ENCODE data around the gene LYSMD4.

LYSMD4 gene

DNA sequence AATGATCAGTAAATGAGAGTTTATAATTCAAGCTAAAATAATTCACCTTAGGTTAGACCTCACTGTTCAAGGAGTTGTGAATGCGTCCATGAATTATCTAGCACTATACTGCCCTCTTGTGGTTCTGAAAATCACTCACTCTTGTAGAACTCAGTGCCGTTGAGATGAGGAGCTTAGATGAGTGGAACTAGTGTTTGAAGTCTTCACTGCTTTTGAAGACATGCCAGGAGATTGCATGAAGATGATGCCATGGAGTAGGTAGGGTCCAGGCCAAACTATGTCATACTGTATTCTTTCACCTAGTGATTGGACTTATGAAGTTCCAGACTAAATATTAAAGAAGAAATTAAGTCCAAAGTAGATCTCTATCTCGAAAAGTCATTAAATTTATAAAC is 28.8 kb downstream of the LYSMD4 start:
- Mint-ChIP-seq H3K9me3 (no peaks in the 10 kb centered on the region), H3K27me3 (no peaks in the 10 kb centered on the region), H3K27ac (peak overlapping the region; percentile 0), H3K4me1 (peaks cover 49% of the 10 kb centered on the region), H3K36me3 (ENCODE audit: low read depth) (peaks cover 9% of the 10 kb centered on the region), H3K4me3 (no peak overlapping the region)
- DNase-seq (no peak), ATAC-seq (peak; percentile 77)

DNA sequence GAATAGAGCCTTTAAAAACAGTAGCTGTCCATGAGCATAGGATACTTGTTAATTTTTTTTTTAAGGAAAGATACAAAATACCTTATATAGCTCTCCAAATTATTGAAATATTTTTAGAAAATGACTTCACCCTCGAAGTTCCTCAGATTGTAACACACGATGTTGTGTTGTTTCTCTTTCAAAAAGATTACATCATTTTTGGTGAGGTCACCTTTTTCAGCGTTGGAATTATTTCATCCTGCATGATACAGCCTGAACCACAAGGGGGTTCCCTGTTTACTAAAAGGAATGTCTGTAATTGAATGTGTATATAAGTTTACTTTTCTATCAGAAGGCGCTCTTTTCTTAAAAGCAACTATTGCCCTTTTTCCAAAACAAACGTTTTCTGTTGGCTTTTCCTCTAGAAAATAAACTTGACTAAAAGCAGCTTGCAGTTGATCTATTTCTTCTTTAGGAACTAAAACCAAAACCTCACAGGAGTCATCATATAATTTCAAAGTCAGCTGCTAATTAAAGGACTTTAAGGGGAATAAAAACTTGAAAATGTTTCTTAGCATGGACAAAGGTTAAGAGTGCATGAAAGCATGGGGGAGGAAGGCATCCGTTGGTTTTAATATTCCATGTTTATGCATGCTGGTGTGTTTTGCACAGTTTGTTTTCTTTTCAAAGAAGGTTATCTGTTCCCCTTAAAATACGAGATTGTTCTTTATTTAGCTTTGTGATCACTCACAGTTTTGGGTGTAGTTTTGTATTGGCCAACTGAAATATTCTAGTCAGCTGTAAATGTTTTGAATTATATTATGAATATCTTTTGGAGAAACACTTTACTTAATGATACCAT is 29.4 kb downstream of the LYSMD4 start:
- no peak for DNase-seq
- H3K36me3 Mint-ChIP-seq (ENCODE audit: low read depth) = peaks cover 6% of the 10 kb centered on the region
- H3K4me1 Mint-ChIP-seq = peaks cover 47% of the 10 kb centered on the region
- H3K9me3 Mint-ChIP-seq = no peaks in the 10 kb centered on the region
- ATAC-seq = no peak
- peak overlapping the region; percentile 69 for H3K27ac Mint-ChIP-seq
- no peak overlapping the region for H3K4me3 Mint-ChIP-seq
- H3K27me3 Mint-ChIP-seq = no peaks in the 10 kb centered on the region

DNA sequence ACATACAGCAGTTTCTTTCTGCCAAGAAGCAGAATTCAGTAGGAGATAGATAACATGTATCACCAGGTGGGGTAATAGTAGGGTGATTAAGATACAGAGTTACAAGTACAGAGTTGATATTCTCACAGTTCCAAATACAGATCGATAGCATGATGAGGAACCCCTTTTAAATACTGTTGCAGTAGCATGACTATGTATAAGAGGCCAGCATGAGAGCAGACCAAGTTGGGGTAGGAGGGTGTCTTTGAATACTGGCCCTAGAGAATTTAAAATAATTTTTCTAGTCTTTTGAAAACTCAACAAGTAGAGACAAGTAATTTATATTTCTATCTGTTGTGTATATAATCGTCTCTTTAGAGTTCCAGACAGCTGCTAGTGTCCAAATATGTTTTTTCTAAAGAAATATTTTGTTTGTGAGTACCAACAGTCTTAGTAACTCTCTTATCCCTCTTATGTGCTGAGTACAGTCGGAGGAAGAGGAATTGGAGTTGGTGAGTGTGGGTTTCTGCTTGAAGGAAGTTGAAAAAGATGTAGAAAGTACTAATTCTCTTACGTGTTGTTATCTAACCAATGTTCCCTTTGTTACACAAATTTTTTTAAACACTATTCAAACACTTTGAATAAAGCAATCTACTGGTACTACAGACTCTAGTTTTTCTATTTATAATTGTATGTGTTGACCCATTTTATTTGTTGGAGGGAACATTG is 30.2 kb downstream of the LYSMD4 start:
- peak overlapping the region; percentile 69 for H3K27ac Mint-ChIP-seq
- DNase-seq = no peak
- H3K9me3 Mint-ChIP-seq = no peaks in the 10 kb centered on the region
- H3K27me3 Mint-ChIP-seq = no peaks in the 10 kb centered on the region
- peaks cover 41% of the 10 kb centered on the region for H3K4me1 Mint-ChIP-seq
- H3K4me3 Mint-ChIP-seq = no peak overlapping the region
- ATAC-seq = no peak
- peaks cover under 1% of the 10 kb centered on the region for H3K36me3 Mint-ChIP-seq (ENCODE audit: low read depth)

DNA sequence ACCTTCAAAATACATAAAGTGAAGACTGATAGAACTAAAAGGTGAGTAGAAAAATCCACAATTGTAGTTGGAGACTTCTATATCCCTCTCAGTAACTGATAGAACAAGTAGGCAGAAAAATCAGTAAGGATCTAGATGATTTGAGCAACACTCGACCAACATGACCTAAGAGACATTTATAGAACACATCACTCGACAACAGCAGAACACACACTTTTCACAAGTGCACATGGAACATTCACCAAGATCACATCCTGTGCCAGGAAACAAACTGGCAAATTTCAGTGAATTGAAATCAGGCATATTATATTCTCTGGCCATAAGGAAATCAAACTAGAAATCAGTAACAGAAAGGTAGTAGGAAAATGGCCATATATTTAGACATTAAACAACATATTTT is 37.1 kb downstream of the LYSMD4 start:
- Mint-ChIP-seq H3K36me3 (ENCODE audit: low read depth) (peaks cover 18% of the 10 kb centered on the region), H3K27ac (peak overlapping the region; percentile 15), H3K9me3 (no peaks in the 10 kb centered on the region), H3K4me1 (peaks cover 4% of the 10 kb centered on the region), H3K27me3 (no peaks in the 10 kb centered on the region), H3K4me3 (no peak overlapping the region)
- ATAC-seq (no peak), DNase-seq (no peak)

DNA sequence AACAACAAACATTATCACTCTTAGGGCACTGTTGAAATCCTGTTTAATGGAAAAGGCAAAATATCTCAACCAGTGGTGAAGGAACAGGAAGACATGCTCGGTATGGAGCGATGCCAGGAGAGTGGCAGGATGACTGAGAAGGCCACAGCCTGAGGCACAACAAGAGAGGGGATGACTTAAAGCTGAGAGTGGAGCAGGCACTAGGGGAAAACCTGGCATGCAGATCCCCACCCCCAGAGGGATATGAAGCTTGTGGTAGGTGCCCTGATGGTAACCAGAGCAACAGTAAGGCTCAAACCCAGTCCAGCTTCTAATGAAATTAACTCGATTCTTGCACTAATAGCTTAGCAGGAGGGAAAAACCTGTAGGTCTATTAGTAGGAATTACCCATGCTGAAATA is 40.4 kb downstream of the LYSMD4 start:
- Mint-ChIP-seq H3K9me3 (no peaks in the 10 kb centered on the region), H3K27ac (peak overlapping the region; percentile 2), H3K36me3 (ENCODE audit: low read depth) (peaks cover 31% of the 10 kb centered on the region), H3K4me3 (no peak overlapping the region), H3K27me3 (no peaks in the 10 kb centered on the region), H3K4me1 (peaks cover 4% of the 10 kb centered on the region)
- no peak for ATAC-seq
- DNase-seq = no peak

DNA sequence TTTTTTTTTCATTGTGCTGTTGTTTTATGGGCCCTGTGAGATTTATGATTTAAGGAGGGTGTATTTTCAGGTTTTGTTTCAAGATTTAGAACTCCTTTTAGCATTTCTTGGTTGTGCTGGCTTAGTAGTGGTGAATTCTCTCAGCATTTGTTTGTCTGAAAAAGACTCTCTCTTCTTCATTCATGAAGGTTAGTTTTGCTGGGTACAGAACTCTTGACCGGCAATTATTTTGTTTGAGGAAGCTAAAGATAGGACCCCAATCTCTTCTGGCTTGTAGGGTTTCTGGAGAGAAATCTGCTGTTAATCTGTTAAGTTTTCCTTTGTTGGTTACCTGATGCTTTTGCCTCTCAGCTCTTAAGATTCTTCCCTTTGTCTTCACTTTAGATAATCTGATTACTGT is 46.9 kb downstream of the LYSMD4 start:
- H3K36me3 Mint-ChIP-seq (ENCODE audit: low read depth) = peaks cover 55% of the 10 kb centered on the region
- ATAC-seq (no peak), DNase-seq (no peak)
- H3K4me3 Mint-ChIP-seq = no peak overlapping the region
- H3K27ac Mint-ChIP-seq = no peak overlapping the region
- H3K27me3 Mint-ChIP-seq = no peaks in the 10 kb centered on the region
- H3K4me1 Mint-ChIP-seq = peaks cover 19% of the 10 kb centered on the region
- peaks cover 29% of the 10 kb centered on the region for H3K9me3 Mint-ChIP-seq

DNA sequence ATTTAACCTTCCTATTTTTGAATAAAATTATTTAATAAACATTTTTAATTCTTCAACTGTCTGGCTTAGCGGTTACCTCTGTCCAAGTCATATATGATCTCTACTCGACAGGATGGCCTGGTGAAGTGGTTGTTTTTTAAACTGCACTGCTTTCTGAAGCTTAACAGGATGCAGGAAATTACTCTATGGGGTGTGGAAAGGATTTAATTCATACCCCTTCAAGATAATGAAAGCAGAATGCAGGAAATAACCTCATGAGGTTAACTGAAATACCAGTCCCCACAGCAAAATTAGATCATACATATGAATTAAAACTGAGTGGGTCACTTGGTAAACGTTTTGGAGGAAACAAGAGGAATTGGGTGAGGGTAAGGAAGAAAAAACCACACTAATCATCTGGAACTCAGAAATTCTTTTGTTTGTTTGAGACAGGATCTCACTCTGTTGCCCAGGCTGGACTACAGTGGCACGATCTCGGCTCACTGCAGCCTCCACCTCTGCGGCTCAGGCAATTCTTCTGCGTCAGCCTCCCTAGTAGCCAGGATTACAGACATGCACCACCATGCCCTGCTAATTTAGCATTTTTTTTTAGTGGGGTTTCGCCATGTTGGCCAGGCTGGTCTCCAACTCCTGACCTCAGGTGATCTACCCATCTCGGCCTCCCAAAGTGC is 50.1 kb downstream of the LYSMD4 start:
- peak overlapping the region; percentile 60 for H3K27ac Mint-ChIP-seq
- DNase-seq (no peak), ATAC-seq (peak; percentile 43)
- peaks cover 55% of the 10 kb centered on the region for H3K36me3 Mint-ChIP-seq (ENCODE audit: low read depth)
- H3K4me3 Mint-ChIP-seq = no peak overlapping the region
- H3K9me3 Mint-ChIP-seq = peaks cover 29% of the 10 kb centered on the region
- no peaks in the 10 kb centered on the region for H3K27me3 Mint-ChIP-seq
- H3K4me1 Mint-ChIP-seq = peaks cover 23% of the 10 kb centered on the region

DNA sequence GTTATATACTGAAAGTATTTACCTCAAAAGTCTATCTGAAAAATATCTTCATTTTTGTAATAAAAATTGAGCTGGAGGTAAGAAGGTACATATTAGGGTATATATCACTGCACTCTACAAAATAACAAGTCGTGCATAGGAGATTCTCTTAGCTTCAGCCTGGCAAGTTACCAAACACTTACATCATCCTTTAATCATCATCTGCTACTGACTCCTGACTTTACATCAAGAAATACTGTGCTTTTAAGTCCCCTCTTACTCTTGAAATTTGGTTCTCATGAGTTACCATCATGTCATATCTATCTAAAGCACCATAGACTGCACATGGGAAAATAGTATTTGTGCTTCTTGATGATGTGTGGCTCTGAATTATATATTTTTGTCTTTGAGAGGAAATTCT is 50.8 kb downstream of the LYSMD4 start:
- H3K27me3 Mint-ChIP-seq = no peaks in the 10 kb centered on the region
- no peak for ATAC-seq
- H3K9me3 Mint-ChIP-seq = peaks cover 29% of the 10 kb centered on the region
- no peak overlapping the region for H3K4me3 Mint-ChIP-seq
- no peak for DNase-seq
- peaks cover 58% of the 10 kb centered on the region for H3K36me3 Mint-ChIP-seq (ENCODE audit: low read depth)
- peaks cover 25% of the 10 kb centered on the region for H3K4me1 Mint-ChIP-seq
- H3K27ac Mint-ChIP-seq = peak overlapping the region; percentile 57

DNA sequence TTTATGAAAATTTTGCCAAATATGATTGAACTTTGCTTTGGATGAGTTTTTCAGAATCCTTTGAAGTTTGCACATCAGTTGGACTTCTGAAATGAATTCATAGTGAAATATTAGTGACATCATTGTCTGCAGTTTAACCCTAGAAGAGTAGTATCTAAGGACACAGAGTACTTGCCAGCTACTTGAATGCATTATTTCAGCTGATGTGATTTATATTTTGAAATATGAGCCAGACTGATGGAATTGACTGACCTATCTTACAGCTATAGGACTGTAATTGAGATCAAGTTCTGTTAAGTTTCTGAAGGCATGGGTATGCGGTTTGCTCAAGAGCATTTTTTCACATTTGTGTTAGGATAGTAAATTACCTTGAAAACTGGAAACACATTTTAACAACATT is 51.2 kb downstream of the LYSMD4 start:
- Mint-ChIP-seq H3K4me1 (peaks cover 30% of the 10 kb centered on the region), H3K36me3 (ENCODE audit: low read depth) (peaks cover 56% of the 10 kb centered on the region), H3K9me3 (peaks cover 29% of the 10 kb centered on the region), H3K27ac (no peak overlapping the region), H3K27me3 (no peaks in the 10 kb centered on the region), H3K4me3 (no peak overlapping the region)
- no peak for ATAC-seq
- no peak for DNase-seq

DNA sequence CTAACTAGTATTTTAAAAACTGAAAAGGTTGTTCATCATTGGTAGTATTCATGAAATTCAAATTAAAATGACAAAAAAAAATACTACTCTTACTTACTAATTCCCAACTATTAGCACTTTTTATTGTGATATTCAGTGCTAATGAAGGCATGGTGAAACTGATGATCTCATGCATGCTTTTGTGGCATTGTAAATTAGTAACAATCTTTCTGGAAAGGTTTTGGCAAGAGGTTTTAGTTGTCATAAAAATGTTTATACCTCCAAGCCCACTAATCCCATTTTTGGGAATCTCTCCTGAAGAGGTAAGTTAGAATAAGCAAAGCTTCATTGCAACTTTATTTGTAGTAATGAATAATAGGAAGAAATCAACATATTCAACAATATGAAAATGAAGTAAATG is 53.0 kb downstream of the LYSMD4 start:
- Mint-ChIP-seq H3K9me3 (peaks cover 15% of the 10 kb centered on the region), H3K36me3 (ENCODE audit: low read depth) (peaks cover 45% of the 10 kb centered on the region), H3K4me1 (peaks cover 30% of the 10 kb centered on the region), H3K27ac (no peak overlapping the region), H3K4me3 (no peak overlapping the region), H3K27me3 (no peaks in the 10 kb centered on the region)
- no peak for DNase-seq
- no peak for ATAC-seq

DNA sequence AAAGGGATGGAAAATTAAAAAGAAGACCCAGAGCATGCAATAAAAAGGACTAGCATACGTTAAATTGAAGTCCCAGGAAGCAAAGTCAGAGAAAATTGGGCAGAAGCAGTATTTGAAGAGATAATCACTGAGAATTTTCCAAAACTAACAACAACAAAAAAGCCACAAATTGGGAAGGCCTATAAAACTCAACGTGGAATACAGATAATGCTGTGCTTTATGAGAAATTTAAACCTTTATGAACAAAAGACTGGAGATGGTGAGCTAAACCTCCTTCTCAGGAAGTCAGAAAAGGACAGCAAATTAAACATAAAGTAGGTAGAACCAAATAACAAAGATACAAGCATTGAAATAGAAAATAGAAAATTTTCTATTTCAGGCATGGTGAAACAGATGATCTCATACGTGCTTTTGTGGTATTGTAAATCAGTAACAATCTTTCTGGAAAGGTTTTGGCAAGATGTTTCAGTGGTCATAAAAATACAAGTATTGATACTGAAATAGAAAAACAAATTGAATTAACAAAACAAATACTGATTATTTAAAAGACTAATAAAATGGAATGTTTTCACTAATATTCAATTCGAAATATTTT is 55.6 kb downstream of the LYSMD4 start:
- H3K27ac Mint-ChIP-seq = peak overlapping the region; percentile 19
- H3K4me3 Mint-ChIP-seq = no peak overlapping the region
- no peak for ATAC-seq
- H3K27me3 Mint-ChIP-seq = no peaks in the 10 kb centered on the region
- peaks cover 38% of the 10 kb centered on the region for H3K36me3 Mint-ChIP-seq (ENCODE audit: low read depth)
- no peaks in the 10 kb centered on the region for H3K9me3 Mint-ChIP-seq
- H3K4me1 Mint-ChIP-seq = peaks cover 21% of the 10 kb centered on the region
- DNase-seq = no peak
